Activated effector memory CD4-positive, alpha-beta T cell treated with Interleukin-2 at 50 U/mL for 16 hours (primary cell): ENCODE results near the gene EWSR1.
"Not testable (repeated sequence)": the region's sequence is repeated elsewhere in the genome, so short reads cannot be mapped to it uniquely, and the experiment has no call there.

Experiments
- DNase-seq: peaks from one replicate; pipeline ENCODE4 v3.0.0-alpha.2; 2020

EWSR1 gene

GRCh38 chr22:29267858-29268510, at the start of gene EWSR1, which contains the start of gene RHBDD3:
Gene EWSR1, plus strand, starts transcription at chr22:29268268. Its CDS starts 69 bp downstream, at chr22:29268337.
Gene RHBDD3, minus strand, starts transcription at chr22:29267981. Its CDS starts 2,355 bp downstream, at chr22:29265626.
- DNase-seq = peak; percentile 95

- no peak for DNase-seq
Measured at GRCh38 chr22:29218758-29219408, 49.2 kb upstream of the EWSR1 start.

GRCh38 chr22:29219409-29219782, 48.7 kb upstream of the EWSR1 start:
- DNase-seq = not testable (repeated sequence)

GRCh38 chr22:29219881-29220670, 48.0 kb upstream of the EWSR1 start:
- DNase-seq = no peak

- no peak for DNase-seq
Measured at GRCh38 chr22:29224121-29224858, 43.8 kb upstream of the EWSR1 start.

GRCh38 chr22:29224859-29225410, 43.1 kb upstream of the EWSR1 start:
- no peak for DNase-seq

GRCh38 chr22:29225422-29226090, 42.5 kb upstream of the EWSR1 start:
- no peak for DNase-seq

- DNase-seq = no peak
Measured at GRCh38 chr22:29226351-29226981, 41.6 kb upstream of the EWSR1 start.

GRCh38 chr22:29230972-29231875, 36.8 kb upstream of the EWSR1 start:
- no peak for DNase-seq

- no peak for DNase-seq
Measured at GRCh38 chr22:29231971-29232959, 35.8 kb upstream of the EWSR1 start.

GRCh38 chr22:29233277-29233877, 34.7 kb upstream of the EWSR1 start:
- DNase-seq = no peak

- not testable (repeated sequence) for DNase-seq
Measured at GRCh38 chr22:29240481-29240880, 27.6 kb upstream of the EWSR1 start.

- DNase-seq = no peak
Measured at GRCh38 chr22:29243874-29244446, 24.1 kb upstream of the EWSR1 start.

GRCh38 chr22:29244785-29245625, 23.1 kb upstream of the EWSR1 start:
- no peak for DNase-seq

GRCh38 chr22:29245626-29246385, 22.3 kb upstream of the EWSR1 start:
- peak; percentile 42 for DNase-seq

GRCh38 chr22:29247891-29248290, 20.2 kb upstream of the EWSR1 start:
- not testable (repeated sequence) for DNase-seq

GRCh38 chr22:29251265-29251664, 16.8 kb upstream of the EWSR1 start:
- DNase-seq = no peak
